Subcutaneous abdominal adipose tissue (tissue), 5 donors: ENCODE results near the gene GATC.

ENCODE experiments used
- H3K27ac ChIP-seq: one replicate; pipeline ENCODE4 v1.7.0; 2013; ENCODE audit warnings: low read depth, mild to moderate bottlenecking, inconsistent platforms, low read length, moderate library complexity
- H3K27me3 ChIP-seq, 5 donors: one replicate each; pipeline ENCODE4 v1.7.0; 2013; ENCODE audit warnings: low read length in 5 of 5, inconsistent platforms in 1 of 5; ENCODE audit not compliant: control insufficient read depth in 5 of 5, insufficient read depth in 4 of 5
- H3K36me3 ChIP-seq, 5 donors: one replicate each; pipeline ENCODE4 v1.7.0; 2013; ENCODE audit warnings: low read length in 5 of 5; ENCODE audit not compliant: control insufficient read depth in 5 of 5, insufficient read depth in 5 of 5
- H3K4me1 ChIP-seq, 5 donors: one replicate each; pipeline ENCODE4 v1.7.0; 2013; ENCODE audit warnings: low read length in 5 of 5, mild to moderate bottlenecking in 3 of 5, moderate library complexity in 1 of 5; ENCODE audit not compliant: control insufficient read depth in 5 of 5, insufficient read depth in 5 of 5
- H3K4me3 ChIP-seq, 5 donors: one replicate each; pipeline ENCODE4 v1.7.0; 2013; ENCODE audit warnings: low read length in 5 of 5, low read depth in 1 of 5
- H3K9ac ChIP-seq, 5 donors: one replicate each; pipeline ENCODE4 v1.7.0; 2013; ENCODE audit warnings: low read length in 5 of 5, mild to moderate bottlenecking in 4 of 5, moderate library complexity in 3 of 5
- H3K9me3 ChIP-seq, 5 donors: one replicate each; pipeline ENCODE4 v1.7.0; 2013; ENCODE audit warnings: low read length in 5 of 5; ENCODE audit not compliant: control insufficient read depth in 5 of 5
- donor health status: healthy.
- donor health status: healthy.
- donor health status: healthy.
- donor health status: healthy.
- donor health status: healthy.

GATC gene

GRCh38 chr12:120468821-120469449 lies 22.7 kb downstream of the GATC start:
- Histone ChIP-seq H3K9ac (peak overlapping the region; percentile 75 to 92 (median 87)), H3K27ac (peak overlapping the region; percentile 76), H3K4me1 (peaks cover 6 to 34% (median 25%) of the 10 kb centered on the region in 5 donors), H3K36me3 (peaks cover 12 to 27% (median 21%) of the 10 kb centered on the region in 5 donors), H3K4me3 (peak overlapping the region; percentile 79 to 88 (median 86)), H3K9me3 (no peaks in the 10 kb centered on the region), H3K27me3 (no peaks in the 10 kb centered on the region)

- peak within 1 kb of the TSS; percentile 79 to 88 (median 86) for H3K4me3 ChIP-seq
- H3K27ac ChIP-seq = peak within 1 kb of the TSS; percentile 76
- peaks cover 6 to 34% (median 25%) of the 10 kb centered on the region in 5 donors for H3K4me1 ChIP-seq
- no peaks in the 10 kb centered on the region for H3K27me3 ChIP-seq
- H3K36me3 ChIP-seq = peaks cover 6 to 20% (median 14%) of the 10 kb centered on the region in 5 donors
- H3K9me3 ChIP-seq = no peaks in the 10 kb centered on the region
- H3K9ac ChIP-seq = peak within 1 kb of the TSS; percentile 81 to 95 (median 91)
Observed at GRCh38 chr12:120469450-120470149, 23.4 kb downstream of the GATC start, which contains the start of gene SRSF9. TSS of gene SRSF9 (minus strand) at chr12:120469748. CDS start at chr12:120469609, 139 bp downstream.

GRCh38 chr12:120470150-120470784 lies 24.0 kb downstream of the GATC start:
- peak overlapping the region; percentile 79 to 87 (median 84) for H3K4me3 ChIP-seq
- no peaks in the 10 kb centered on the region for H3K27me3 ChIP-seq
- peak overlapping the region; percentile 30 for H3K27ac ChIP-seq
- H3K4me1 ChIP-seq = peaks cover 6 to 34% (median 25%) of the 10 kb centered on the region in 5 donors
- no peaks in the 10 kb centered on the region for H3K9me3 ChIP-seq
- H3K9ac ChIP-seq = peak overlapping the region; percentile 81 to 95 (median 91)
- H3K36me3 ChIP-seq = peaks cover under 1 to 13% (median 8%) of the 10 kb centered on the region in 5 donors

GRCh38 chr12:120472521-120472920 lies 26.3 kb downstream of the GATC start:
- Histone ChIP-seq H3K36me3 (no peaks in the 10 kb centered on the region), H3K27me3 (no peaks in the 10 kb centered on the region), H3K9me3 (no peaks in the 10 kb centered on the region), H3K4me3 (no peak overlapping the region), H3K27ac (no peak overlapping the region), H3K4me1 (peaks cover 6 to 24% (median 21%) of the 10 kb centered on the region in 5 donors), H3K9ac (no peak overlapping the region)

GRCh38 chr12:120473807-120474615 lies 27.8 kb downstream of the GATC start:
- Histone ChIP-seq H3K4me1 (peaks cover 3 to 10% (median 9%) of the 10 kb centered on the region in 5 donors), H3K36me3 (no peaks in the 10 kb centered on the region), H3K4me3 (no peak overlapping the region), H3K9me3 (no peaks in the 10 kb centered on the region), H3K27ac (no peak overlapping the region), H3K9ac (no peak overlapping the region), H3K27me3 (no peaks in the 10 kb centered on the region)

- Histone ChIP-seq H3K36me3 (no peaks in the 10 kb centered on the region), H3K27ac (no peak overlapping the region), H3K9ac (no peak overlapping the region), H3K9me3 (no peaks in the 10 kb centered on the region), H3K4me3 (no peak overlapping the region), H3K27me3 (no peaks in the 10 kb centered on the region), H3K4me1 (peaks cover 3 to 10% (median 9%) of the 10 kb centered on the region in 5 donors)
Observed at GRCh38 chr12:120474616-120474960, 28.3 kb downstream of the GATC start.

GRCh38 chr12:120475643-120476042 lies 29.4 kb downstream of the GATC start:
- Histone ChIP-seq H3K9ac (no peak overlapping the region), H3K9me3 (no peaks in the 10 kb centered on the region), H3K36me3 (no peaks in the 10 kb centered on the region), H3K27me3 (no peaks in the 10 kb centered on the region), H3K4me1 (peaks cover 0 to under 1% (median 0%) of the 10 kb centered on the region in 5 donors), H3K4me3 (no peak overlapping the region), H3K27ac (no peak overlapping the region)

GRCh38 chr12:120479458-120479857 lies 33.2 kb downstream of the GATC start:
- Histone ChIP-seq H3K27ac (no peak overlapping the region), H3K9ac (no peak overlapping the region), H3K36me3 (no peaks in the 10 kb centered on the region), H3K9me3 (no peaks in the 10 kb centered on the region), H3K27me3 (no peaks in the 10 kb centered on the region), H3K4me3 (no peak overlapping the region), H3K4me1 (no peaks in the 10 kb centered on the region)

GRCh38 chr12:120480211-120480610 lies 34.0 kb downstream of the GATC start:
- Histone ChIP-seq H3K27ac (no peak overlapping the region), H3K9me3 (no peaks in the 10 kb centered on the region), H3K4me1 (no peaks in the 10 kb centered on the region)

More at GRCh38 chr12:120480211-120480610, 34.0 kb downstream of the GATC start:
- Histone ChIP-seq H3K27me3 (no peaks in the 10 kb centered on the region), H3K36me3 (no peaks in the 10 kb centered on the region), H3K4me3 (no peak overlapping the region), H3K9ac (no peak overlapping the region)
